Thoracic aorta (tissue), 2 donors: ENCODE data around the gene RFTN1. TPM values are rescaled to one million over a fixed set of nuclear protein-coding genes. Genes with fewer than 3 reads are reported as not detected.

ENCODE experiments used
- ATAC-seq: fragments of 150-250 bp; one replicate; pipeline ENCODE4 v1.8.0; 2017; ENCODE audit warnings: low read depth; ENCODE audit not compliant: insufficient number of reproducible peaks, low FRiP score
- DNase-seq: peaks from one replicate; pipeline ENCODE4 v3.0.0-alpha.2; 2020; ENCODE audit warnings: low spot score
- H3K27ac ChIP-seq, 2 donors: fragments of 200-600 bp; sonication (generic); 1 replicate in 1 of 2; 2 replicates in 1 of 2; pipeline ENCODE4 v1.5.1; 2016; ENCODE audit warnings: mild to moderate bottlenecking in 2 of 2, moderate library complexity in 2 of 2
- H3K27me3 ChIP-seq: fragments of 200-600 bp; sonication (generic); replicated peaks from 2 replicates; pipeline ENCODE4 v1.6.0; 2016; ENCODE audit warnings: mild to moderate bottlenecking; ENCODE audit not compliant: insufficient read depth
- H3K36me3 ChIP-seq: fragments of 200-600 bp; sonication (generic); one replicate; pipeline ENCODE4 v1.5.1; 2016
- H3K4me1 ChIP-seq, 2 donors: fragments of 200-600 bp; sonication (generic); 1 replicate in 1 of 2; 2 replicates in 1 of 2; pipeline versions ENCODE4 v1.5.1 to v1.6.0; 2016; ENCODE audit warnings: low read depth in 2 of 2, mild to moderate bottlenecking in 1 of 2; ENCODE audit not compliant: control insufficient read depth in 1 of 2
- H3K4me3 ChIP-seq: fragments of 200-600 bp; sonication (generic); 2 replicates; pipeline ENCODE4 v1.5.1; 2016; ENCODE audit warnings: mild to moderate bottlenecking
- H3K9me3 ChIP-seq: fragments of 200-600 bp; sonication (generic); 2 replicates; pipeline ENCODE4 v1.5.1; 2016
- CTCF ChIP-seq: fragments of 200-600 bp; sonication (generic); IDR thresholded peaks from one replicate; pipeline ENCODE4 v1.5.1; 2019; ENCODE audit warnings: antibody characterized with exemption
- total RNA-seq, 2 donors: library from RNA; depleted of rRNA; stranded (reverse); fragments of >200 nt; gene quantifications; one replicate each; pipeline versions ENCODE4 v1.1.0 to v1.2.3, GENCODE V29; 2016

The RFTN1 gene
- total RNA-seq, 2 donors from 2014 or later = 69.7 to 108 TPM

GRCh38 chr3:16366581-16366980 lies 146.9 kb downstream of the RFTN1 start:
- H3K27ac ChIP-seq = no peak overlapping the region
- H3K27me3 ChIP-seq = no peaks in the 10 kb centered on the region
- DNase-seq = no peak
- TF ChIP-seq CTCF = no peak
- H3K36me3 ChIP-seq = peaks cover 3% of the 10 kb centered on the region
- H3K9me3 ChIP-seq = no peaks in the 10 kb centered on the region
- H3K4me1 ChIP-seq = peaks cover 5 to 24% of the 10 kb centered on the region in 2 donors
- no peak for ATAC-seq
- no peak overlapping the region for H3K4me3 ChIP-seq

- H3K36me3 ChIP-seq = peaks cover 3% of the 10 kb centered on the region
- H3K27ac ChIP-seq = no peak overlapping the region
- TF ChIP-seq CTCF = no peak
- no peaks in the 10 kb centered on the region for H3K27me3 ChIP-seq
- H3K9me3 ChIP-seq = no peaks in the 10 kb centered on the region
- H3K4me3 ChIP-seq = no peak overlapping the region
- DNase-seq (no peak), ATAC-seq (no peak)
- H3K4me1 ChIP-seq = peaks cover 3 to 14% of the 10 kb centered on the region in 2 donors
These were observed 147.9 kb downstream of the RFTN1 start for GRCh38 chr3:16365491-16366128.

GRCh38 chr3:16364963-16365362 lies 148.5 kb downstream of the RFTN1 start:
- Histone ChIP-seq H3K4me3 (no peak overlapping the region), H3K27ac (no peak overlapping the region), H3K9me3 (no peaks in the 10 kb centered on the region), H3K27me3 (no peaks in the 10 kb centered on the region), H3K4me1 (peaks cover 0 to 8% of the 10 kb centered on the region in 2 donors), H3K36me3 (peaks cover 3% of the 10 kb centered on the region)
- DNase-seq (no peak), ATAC-seq (no peak)
- no peak for TF ChIP-seq CTCF

GRCh38 chr3:16364323-16364722 lies 149.2 kb downstream of the RFTN1 start:
- Histone ChIP-seq H3K27me3 (no peaks in the 10 kb centered on the region), H3K27ac (no peak overlapping the region), H3K4me1 (peaks cover 0 to 1% of the 10 kb centered on the region in 2 donors), H3K36me3 (peaks cover 3% of the 10 kb centered on the region), H3K4me3 (no peak overlapping the region), H3K9me3 (no peaks in the 10 kb centered on the region)
- no peak for DNase-seq
- no peak for TF ChIP-seq CTCF
- ATAC-seq = no peak

GRCh38 chr3:16363636-16364035 lies 149.9 kb downstream of the RFTN1 start:
- no peak overlapping the region for H3K27ac ChIP-seq
- TF ChIP-seq CTCF = no peak

More at GRCh38 chr3:16363636-16364035, 149.9 kb downstream of the RFTN1 start:
- no peak for DNase-seq
- peaks cover under 1% of the 10 kb centered on the region for H3K36me3 ChIP-seq
- no peak overlapping the region for H3K4me3 ChIP-seq
- no peaks in the 10 kb centered on the region for H3K4me1 ChIP-seq
- ATAC-seq = no peak
- no peaks in the 10 kb centered on the region for H3K27me3 ChIP-seq
- no peaks in the 10 kb centered on the region for H3K9me3 ChIP-seq
